ENCODE results near the gene TUT4.

- TF ChIP-seq CTCF (IDR thresholded peaks at IDR 0.05) (no peak), EP300 (IDR thresholded peaks at IDR 0.05) (no peak), POLR2AphosphoS5 (IDR thresholded peaks at IDR 0.05) (no peak)
These were observed 80.5 kb downstream of the TUT4 start for GRCh38 chr1:52472384-52472783.
